GM19193 (cell line): ENCODE data around the gene GGA1.

Experiments
- POLR2A ChIP-seq: IDR thresholded peaks from 4 replicates; pipeline ENCODE4 v1.6.1; 2011; ENCODE audit not compliant: insufficient read depth, insufficient read length; ENCODE audit errors: extremely low read depth

Gene GGA1

GRCh38 chr22:37617431-37617830 is 8.8 kb downstream of the GGA1 start:
- no peak for TF ChIP-seq POLR2A

- no peak for TF ChIP-seq POLR2A
Measured at GRCh38 chr22:37618072-37618656, 9.5 kb downstream of the GGA1 start.

- no peak for TF ChIP-seq POLR2A
Measured at GRCh38 chr22:37618674-37619073, 10.0 kb downstream of the GGA1 start.

- no peak for TF ChIP-seq POLR2A
Measured at GRCh38 chr22:37619991-37620390, 11.4 kb downstream of the GGA1 start.

GRCh38 chr22:37621352-37621860 is 12.8 kb downstream of the GGA1 start:
- TF ChIP-seq POLR2A, result no peak

GRCh38 chr22:37623075-37624016 is 14.7 kb downstream of the GGA1 start:
- TF ChIP-seq POLR2A, result no peak

GRCh38 chr22:37624017-37624365 is 15.4 kb downstream of the GGA1 start:
- no peak for TF ChIP-seq POLR2A

GRCh38 chr22:37624876-37625275 is 16.2 kb downstream of the GGA1 start:
- TF ChIP-seq POLR2A, result no peak

- no peak for TF ChIP-seq POLR2A
Measured at GRCh38 chr22:37625737-37626136, 17.1 kb downstream of the GGA1 start.

GRCh38 chr22:37626144-37626543 is 17.5 kb downstream of the GGA1 start:
- TF ChIP-seq POLR2A, result no peak

- TF ChIP-seq POLR2A, result no peak
Measured at GRCh38 chr22:37626556-37627075, 18.0 kb downstream of the GGA1 start.

- TF ChIP-seq POLR2A, result no peak
Measured at GRCh38 chr22:37627121-37627520, 18.5 kb downstream of the GGA1 start.

GRCh38 chr22:37627545-37627944 is 18.9 kb downstream of the GGA1 start:
- no peak for TF ChIP-seq POLR2A

GRCh38 chr22:37628830-37629229 is 20.2 kb downstream of the GGA1 start:
- TF ChIP-seq POLR2A, result no peak

- no peak for TF ChIP-seq POLR2A
Measured at GRCh38 chr22:37629928-37630327, 21.3 kb downstream of the GGA1 start.

GRCh38 chr22:37630839-37631435 is 22.3 kb downstream of the GGA1 start:
- no peak for TF ChIP-seq POLR2A

GRCh38 chr22:37631448-37632173 is 23.0 kb downstream of the GGA1 start:
- no peak for TF ChIP-seq POLR2A
